HEK293T (cell line): ENCODE measurements around the gene ZNF862.

ENCODE experiments used
- CTCF ChIA-PET: fragments of 350-600 bp; formaldehyde crosslinking; extraction: SDS; loops from one replicate; lab custom pipeline; 2021; ENCODE audit warnings: antibody characterized with exemption, inconsistent platforms; lab: Yijun Ruan, JAX
- POLR2A ChIA-PET: fragments of 350-600 bp; formaldehyde crosslinking; extraction: SDS; loops from one replicate; lab custom pipeline; 2020; ENCODE audit warnings: antibody characterized with exemption, inconsistent platforms; lab: Yijun Ruan, JAX
- DNase-seq: peaks from one replicate; pipeline ENCODE4 v3.0.0; 2012; ENCODE audit warnings: mixed read lengths; ENCODE audit errors: extremely low spot score
- ARNT ChIP-seq: fragments of 450-650 bp; IDR thresholded peaks from 2 replicates; pipeline ENCODE4 v1.6.1; 2017; ENCODE audit warnings: mild to moderate bottlenecking
- BHLHE40 ChIP-seq: fragments of 450-650 bp; IDR thresholded peaks from 2 replicates; pipeline ENCODE4 v1.6.1; 2016; ENCODE audit warnings: mild to moderate bottlenecking, moderate library complexity, borderline replicate concordance
- CTBP1 ChIP-seq: fragments of 450-650 bp; IDR thresholded peaks from 2 replicates; pipeline ENCODE4 v1.6.1; 2016; ENCODE audit warnings: borderline replicate concordance
- ELF4 ChIP-seq: fragments of 450-650 bp; IDR thresholded peaks from 2 replicates; pipeline ENCODE4 v1.6.1; 2017; ENCODE audit warnings: antibody characterized with exemption
- FOXA1 ChIP-seq: fragments of 450-650 bp; IDR thresholded peaks from 2 replicates; pipeline ENCODE4 v1.6.1; 2016; ENCODE audit warnings: mild to moderate bottlenecking
- FOXK2 ChIP-seq: fragments of 450-650 bp; IDR thresholded peaks from 2 replicates; pipeline ENCODE4 v1.6.1; 2016; ENCODE audit warnings: mild to moderate bottlenecking
- FOXM1 ChIP-seq: fragments of 450-650 bp; IDR thresholded peaks from 2 replicates; pipeline ENCODE4 v1.6.1; 2017; ENCODE audit warnings: mild to moderate bottlenecking, borderline replicate concordance
- HDGF ChIP-seq: fragments of 450-650 bp; IDR thresholded peaks from 2 replicates; pipeline ENCODE4 v1.6.1; 2017; ENCODE audit warnings: antibody characterized with exemption, borderline replicate concordance
- L3MBTL2 ChIP-seq: fragments of 450-650 bp; conservative IDR thresholded peaks from 2 replicates; pipeline ENCODE4 v1.6.1; 2016; ENCODE audit warnings: mild to moderate bottlenecking
- LEF1 ChIP-seq: fragments of 450-650 bp; IDR thresholded peaks from 2 replicates; pipeline ENCODE4 v1.6.1; 2017; ENCODE audit warnings: mild to moderate bottlenecking, borderline replicate concordance
- NFRKB ChIP-seq: fragments of 450-650 bp; IDR thresholded peaks from 2 replicates; pipeline ENCODE4 v1.6.1; 2016; ENCODE audit warnings: mild to moderate bottlenecking, moderate library complexity
- PKNOX1 ChIP-seq: fragments of 450-650 bp; IDR thresholded peaks from 2 replicates; pipeline ENCODE4 v1.6.1; 2016
- SP1 ChIP-seq: fragments of 450-650 bp; IDR thresholded peaks from 2 replicates; pipeline ENCODE4 v1.6.1; 2017
- SUZ12 ChIP-seq: fragments of 450-650 bp; IDR thresholded peaks from 2 replicates; pipeline ENCODE4 v1.6.1; 2016; ENCODE audit warnings: mild to moderate bottlenecking
- TARDBP ChIP-seq: fragments of 450-650 bp; IDR thresholded peaks from 2 replicates; pipeline ENCODE4 v1.6.1; 2016
- ZNF384 ChIP-seq: fragments of 450-650 bp; IDR thresholded peaks from 2 replicates; pipeline ENCODE4 v1.6.1; 2016

The ZNF862 gene

GRCh38 chr7:149819961-149820340 is 18.2 kb upstream of the ZNF862 start:
- ChIA-PET CTCF (interaction anchor here (1.6 kb wide), 1 partner anchor 20 kb away, joined by 6 read pairs; no protein-coding TSS in a partner anchor), POLR2A (interaction anchor here (2.1 kb wide), 1 partner anchor 18 kb away, joined by 10 read pairs; the partner anchor contains the start of gene ZNF862)
- TF ChIP-seq HDGF (no peak), LEF1 (no peak), ZNF384 (no peak), TARDBP (no peak), PKNOX1 (no peak), CTBP1 (no peak), SUZ12 (no peak), FOXK2 (no peak), BHLHE40 (no peak), SP1 (no peak), L3MBTL2 (no peak), FOXA1 (no peak), ARNT (no peak), FOXM1 (no peak), ELF4 (no peak), NFRKB (no peak)
- DNase-seq = no peak

- ChIA-PET POLR2A (interaction anchor here (2.1 kb wide), 1 partner anchor 18 kb away, joined by 10 read pairs; the partner anchor contains the start of gene ZNF862), CTCF (interaction anchor here (0.6 to 1.6 kb wide), 2 partner anchors 21 to 79 kb away, joined by 3 to 6 read pairs; no protein-coding TSS in a partner anchor)
- TF ChIP-seq NFRKB (no peak), CTBP1 (no peak), ELF4 (no peak), L3MBTL2 (no peak), TARDBP (no peak), PKNOX1 (no peak), SUZ12 (no peak), HDGF (no peak)
- DNase-seq = no peak
These were observed 17.5 kb upstream of the ZNF862 start for GRCh38 chr7:149820622-149821190.

- ChIA-PET CTCF (interaction anchor here (1.6 kb wide), 1 partner anchor 21 kb away, joined by 6 read pairs; no protein-coding TSS in a partner anchor), POLR2A (interaction anchor here (2.1 kb wide), 1 partner anchor 17 kb away, joined by 10 read pairs; the partner anchor contains the start of gene ZNF862)
- DNase-seq = no peak
- TF ChIP-seq ELF4 (no peak), SUZ12 (no peak), PKNOX1 (no peak), FOXM1 (no peak), SP1 (no peak), ZNF384 (no peak), BHLHE40 (no peak), NFRKB (no peak), L3MBTL2 (no peak), FOXA1 (no peak), LEF1 (no peak), FOXK2 (no peak), CTBP1 (no peak), HDGF (no peak), TARDBP (no peak), ARNT (no peak)
These were observed 16.7 kb upstream of the ZNF862 start for GRCh38 chr7:149821191-149822148.

GRCh38 chr7:149822353-149822943 is 15.7 kb upstream of the ZNF862 start:
- DNase-seq = no peak
- no peak for TF ChIP-seq ELF4
- no peak for TF ChIP-seq HDGF
- no peak for TF ChIP-seq ZNF384
- TF ChIP-seq SUZ12 = no peak
- no peak for TF ChIP-seq SP1
- TF ChIP-seq BHLHE40 = no peak
- no peak for TF ChIP-seq NFRKB
- no peak for TF ChIP-seq L3MBTL2
- TF ChIP-seq ARNT = no peak
- TF ChIP-seq FOXA1 = no peak
- no peak for TF ChIP-seq CTBP1
- no peak for TF ChIP-seq FOXM1
- POLR2A ChIA-PET = interaction anchor here (0.8 kb wide), 1 partner anchor 16 kb away, joined by 3 read pairs; the partner anchor contains the start of gene ZNF862
- CTCF ChIA-PET = no interaction called here

GRCh38 chr7:149823191-149823630 is 15.0 kb upstream of the ZNF862 start:
- ChIA-PET POLR2A (interaction anchor here (0.8 kb wide), 1 partner anchor 15 kb away, joined by 3 read pairs; the partner anchor contains the start of gene ZNF862), CTCF (no interaction called here)

More at GRCh38 chr7:149823191-149823630, 15.0 kb upstream of the ZNF862 start:
- TF ChIP-seq FOXK2 (no peak), ELF4 (no peak), NFRKB (no peak), BHLHE40 (no peak), ARNT (no peak), SP1 (no peak), CTBP1 (no peak)
- no peak for DNase-seq
